Esophagus muscularis mucosa (tissue), 4 donors: ENCODE results near the gene ZBTB7C. TPM values are rescaled to one million over a fixed set of nuclear protein-coding genes. Genes with fewer than 3 reads are reported as not detected.
A peak's percentile ranks its signal among the peaks of the same experiment; 100 is the strongest.

Experiments used
- DNase-seq: peaks from one replicate; pipeline ENCODE4 v3.0.0-alpha.2; 2017; ENCODE audit errors: extremely low spot score
- H3K27ac ChIP-seq, 4 donors: fragments of 200-600 bp; sonication (generic); replicated peaks in 1 of 4; 1 replicate in 3 of 4; 2 replicates in 1 of 4; pipeline ENCODE4 v1.5.1; 2016 to 2019; ENCODE audit warnings: mild to moderate bottlenecking in 1 of 4
- H3K27me3 ChIP-seq, 4 donors: fragments of 200-600 bp; sonication (generic); one replicate each; pipeline versions ENCODE4 v1.5.1 to v1.6.0; 2016 to 2019
- H3K36me3 ChIP-seq, 4 donors: fragments of 200-600 bp; sonication (generic); one replicate each; pipeline ENCODE4 v1.5.1; 2016 to 2019
- H3K4me1 ChIP-seq, 4 donors: fragments of 200-600 bp; sonication (generic); one replicate each; pipeline ENCODE4 v1.5.1; 2016 to 2019
- H3K4me3 ChIP-seq, 4 donors: fragments of 200-600 bp; sonication (generic); 1 replicate in 2 of 4; 2 replicates in 2 of 4; pipeline ENCODE4 v1.5.1; 2016 to 2019; ENCODE audit warnings: mild to moderate bottlenecking in 4 of 4, moderate library complexity in 1 of 4
- H3K9me3 ChIP-seq, 4 donors: fragments of 200-600 bp; sonication (generic); 1 replicate in 3 of 4; 2 replicates in 1 of 4; pipeline ENCODE4 v1.5.1; 2016 to 2019
- EP300 ChIP-seq: sonication (generic); formaldehyde crosslinking; IDR thresholded peaks from one replicate; pipeline ENCODE4 v1.6.1; 2017; ENCODE audit warnings: antibody characterized with exemption
- POLR2A ChIP-seq: fragments of 450-650 bp; IDR thresholded peaks from one replicate; pipeline ENCODE4 v1.6.1; 2017; ENCODE audit warnings: antibody characterized with exemption, moderate library complexity, mild to moderate bottlenecking, low read depth
- POLR2AphosphoS5 ChIP-seq, 2 donors: sonication (generic); formaldehyde crosslinking; IDR thresholded peaks; one replicate each; pipeline ENCODE4 v1.6.1; 2017; ENCODE audit warnings: antibody characterized with exemption in 2 of 2
- WGBS: methylation state at CpG from one replicate; pipeline ENCODE4 v1.1.5; 2018; 5-methylcytosine and 5-hydroxymethylcytosine counted together
- intact Hi-C: fragments of 100-400 bp; cut with DNase I; formaldehyde crosslinking; loops from one replicate; pipeline ENCODE4 v1.15.1; 2023
- total RNA-seq, 4 donors: library from RNA; depleted of rRNA; stranded (reverse); fragments of >200 nt; gene quantifications; one replicate each; pipeline versions ENCODE4 v1.1.0 to v1.2.1, GENCODE V29; 2016
- TF ChIP-seq, protein P1 (sequence below), 3 experiments: fragments of 200-600 bp in 2 of 3; fragments of 450-650 bp in 1 of 3; sonication (generic) in 2 of 3; IDR thresholded peaks; one replicate each; pipeline ENCODE4 v1.5.1; 2017 to 2019; ENCODE audit warnings: antibody characterized with exemption in 3 of 3, mild to moderate bottlenecking in 2 of 3, moderate library complexity in 1 of 3

Gene ZBTB7C
- total RNA-seq, 4 donors from 2014 or later = 6.3 to 13.2 (median 9.1) TPM

DNA sequence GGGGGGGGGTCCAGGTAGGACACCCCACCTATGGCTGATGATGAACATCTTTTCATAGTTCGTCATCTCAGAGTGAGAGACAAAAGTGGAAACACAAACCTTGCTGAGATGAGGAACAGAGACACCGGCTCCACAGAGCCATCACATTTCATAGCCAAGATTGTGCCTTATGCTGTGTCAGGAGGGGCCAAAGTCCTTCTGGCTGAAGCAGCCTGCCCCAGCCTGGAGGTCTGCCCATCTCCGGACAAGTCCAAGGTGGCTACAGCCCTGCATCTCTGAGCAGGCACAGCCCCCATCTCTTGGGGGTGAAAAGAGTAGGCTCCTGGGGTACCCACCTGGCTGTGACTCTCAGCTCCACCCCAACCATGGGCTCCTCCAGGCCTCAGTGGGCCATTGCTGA lies 70.3 kb downstream of the ZBTB7C start:
- DNase-seq = no peak
- 80% methylated on average over 1 of the region's 3 CpGs for WGBS
- TF ChIP-seq, protein P1, sequence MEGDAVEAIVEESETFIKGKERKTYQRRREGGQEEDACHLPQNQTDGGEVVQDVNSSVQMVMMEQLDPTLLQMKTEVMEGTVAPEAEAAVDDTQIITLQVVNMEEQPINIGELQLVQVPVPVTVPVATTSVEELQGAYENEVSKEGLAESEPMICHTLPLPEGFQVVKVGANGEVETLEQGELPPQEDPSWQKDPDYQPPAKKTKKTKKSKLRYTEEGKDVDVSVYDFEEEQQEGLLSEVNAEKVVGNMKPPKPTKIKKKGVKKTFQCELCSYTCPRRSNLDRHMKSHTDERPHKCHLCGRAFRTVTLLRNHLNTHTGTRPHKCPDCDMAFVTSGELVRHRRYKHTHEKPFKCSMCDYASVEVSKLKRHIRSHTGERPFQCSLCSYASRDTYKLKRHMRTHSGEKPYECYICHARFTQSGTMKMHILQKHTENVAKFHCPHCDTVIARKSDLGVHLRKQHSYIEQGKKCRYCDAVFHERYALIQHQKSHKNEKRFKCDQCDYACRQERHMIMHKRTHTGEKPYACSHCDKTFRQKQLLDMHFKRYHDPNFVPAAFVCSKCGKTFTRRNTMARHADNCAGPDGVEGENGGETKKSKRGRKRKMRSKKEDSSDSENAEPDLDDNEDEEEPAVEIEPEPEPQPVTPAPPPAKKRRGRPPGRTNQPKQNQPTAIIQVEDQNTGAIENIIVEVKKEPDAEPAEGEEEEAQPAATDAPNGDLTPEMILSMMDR (IDR thresholded peaks at IDR 0.05) = no peak
- TF ChIP-seq POLR2AphosphoS5 (IDR thresholded peaks at IDR 0.05) = no peak
- no peak for TF ChIP-seq EP300
- TF ChIP-seq POLR2A = no peak
- no peaks in the 10 kb centered on the region for H3K9me3 ChIP-seq
- intact Hi-C loops = loop anchor here (10.0 kb wide), 1 partner anchor 314 kb away; no protein-coding TSS in a partner anchor
- peaks cover 13 to 40% (median 31%) of the 10 kb centered on the region in 4 donors for H3K4me1 ChIP-seq
- no peak overlapping the region for H3K27ac ChIP-seq
- H3K36me3 ChIP-seq = no peaks in the 10 kb centered on the region
- no peaks in the 10 kb centered on the region for H3K27me3 ChIP-seq
- H3K4me3 ChIP-seq = no peak overlapping the region

DNA sequence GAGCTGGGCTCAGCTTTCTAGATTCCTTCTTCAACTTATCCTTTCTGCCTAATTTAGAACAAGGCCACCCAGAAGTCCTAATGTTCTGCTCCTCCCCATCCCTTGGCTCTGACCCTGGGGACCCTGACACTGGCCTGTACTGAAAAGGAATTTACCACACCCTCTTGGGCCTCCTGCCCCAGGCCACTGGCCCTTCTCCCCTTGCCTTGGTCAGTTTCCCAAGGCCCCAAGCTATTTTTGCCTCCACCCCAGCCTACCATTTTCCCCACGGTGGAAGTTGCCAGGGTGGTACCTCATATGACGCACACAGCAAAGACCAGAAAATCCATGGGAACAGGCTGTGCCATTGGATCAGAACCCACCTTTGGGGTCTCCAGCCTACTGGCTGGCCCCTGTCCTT lies 72.1 kb downstream of the ZBTB7C start:
- no peak for DNase-seq
- H3K36me3 ChIP-seq = no peaks in the 10 kb centered on the region
- H3K4me1 ChIP-seq = peaks cover 1 to 21% (median 14%) of the 10 kb centered on the region in 4 donors
- H3K9me3 ChIP-seq = no peaks in the 10 kb centered on the region
- 83% methylated on average over 2 of the region's 2 CpGs for WGBS
- H3K4me3 ChIP-seq = no peak overlapping the region
- TF ChIP-seq POLR2AphosphoS5 (IDR thresholded peaks at IDR 0.05) (no peak), POLR2A (no peak)
- TF ChIP-seq, protein P1 (IDR thresholded peaks at IDR 0.05) = no peak
- intact Hi-C loops = loop anchor here (10.0 kb wide), 1 partner anchor 312 kb away; no protein-coding TSS in a partner anchor
- no peaks in the 10 kb centered on the region for H3K27me3 ChIP-seq
- H3K27ac ChIP-seq = no peak overlapping the region

DNA sequence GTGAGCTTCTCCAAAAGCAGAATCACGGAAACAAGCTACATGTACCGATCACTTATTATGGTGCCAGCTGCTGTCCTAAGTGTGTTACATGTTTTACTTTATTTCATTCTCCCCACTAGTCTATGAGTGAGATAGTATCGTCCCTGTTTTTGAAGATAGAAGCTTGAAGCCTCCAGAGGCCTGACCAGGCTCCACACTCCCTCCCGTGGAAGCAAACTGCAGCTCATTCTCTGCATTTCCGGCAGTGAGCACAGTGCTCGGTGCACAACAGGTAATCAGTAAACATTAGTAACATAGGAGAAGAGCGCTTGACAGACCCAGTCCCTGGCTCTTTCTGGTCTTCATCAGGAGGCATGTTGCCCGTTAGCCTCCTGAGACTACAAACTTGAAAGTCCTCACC lies 72.9 kb downstream of the ZBTB7C start:
- H3K9me3 ChIP-seq = no peaks in the 10 kb centered on the region
- no peak for TF ChIP-seq POLR2AphosphoS5 (IDR thresholded peaks at IDR 0.05)
- TF ChIP-seq, protein P1 (IDR thresholded peaks at IDR 0.05) = peak in 1 of 3 experiments; percentile 31
- peaks cover 0 to 16% (median 8%) of the 10 kb centered on the region in 4 donors for H3K4me1 ChIP-seq
- 86% methylated on average over 8 of the region's 8 CpGs for WGBS
- H3K4me3 ChIP-seq = no peak overlapping the region
- no peaks in the 10 kb centered on the region for H3K36me3 ChIP-seq
- H3K27me3 ChIP-seq = no peaks in the 10 kb centered on the region
- no peak for DNase-seq
- no peak overlapping the region for H3K27ac ChIP-seq
- intact Hi-C loops = loop anchor here (10.0 kb wide), 1 partner anchor 312 kb away; no protein-coding TSS in a partner anchor

DNA sequence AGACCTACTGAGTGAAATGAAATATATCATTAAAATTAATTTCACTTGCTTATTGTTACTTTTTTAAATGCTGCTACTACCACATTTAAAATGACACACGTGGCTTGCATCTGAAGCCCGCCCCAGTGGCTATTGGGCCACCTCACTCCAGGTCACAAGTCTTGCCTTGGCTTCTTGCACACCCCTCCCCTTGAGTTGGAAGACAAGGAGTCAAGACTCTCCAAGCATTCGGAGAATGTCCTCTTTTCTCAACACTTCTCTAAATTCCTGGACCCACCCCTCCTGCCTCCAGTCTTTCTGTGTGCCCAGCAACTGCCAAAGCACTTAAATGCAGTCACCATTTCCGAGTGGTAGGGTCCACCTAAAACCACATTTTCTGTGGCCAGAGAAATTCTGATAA lies 73.4 kb downstream of the ZBTB7C start:
- WGBS = 78% methylated on average over 4 of the region's 4 CpGs
- peaks cover 0 to 15% (median 7%) of the 10 kb centered on the region in 4 donors for H3K4me1 ChIP-seq
- intact Hi-C loops = loop anchor here (10.0 kb wide), 1 partner anchor 311 kb away; no protein-coding TSS in a partner anchor
- no peak overlapping the region for H3K27ac ChIP-seq
- no peak for DNase-seq
- H3K27me3 ChIP-seq = no peaks in the 10 kb centered on the region
- TF ChIP-seq POLR2AphosphoS5 (IDR thresholded peaks at IDR 0.05) = no peak
- TF ChIP-seq, protein P1 (IDR thresholded peaks at IDR 0.05) = no peak
- TF ChIP-seq POLR2A = no peak
- TF ChIP-seq EP300 = no peak
- no peaks in the 10 kb centered on the region for H3K9me3 ChIP-seq
- H3K4me3 ChIP-seq = no peak overlapping the region
- no peaks in the 10 kb centered on the region for H3K36me3 ChIP-seq

DNA sequence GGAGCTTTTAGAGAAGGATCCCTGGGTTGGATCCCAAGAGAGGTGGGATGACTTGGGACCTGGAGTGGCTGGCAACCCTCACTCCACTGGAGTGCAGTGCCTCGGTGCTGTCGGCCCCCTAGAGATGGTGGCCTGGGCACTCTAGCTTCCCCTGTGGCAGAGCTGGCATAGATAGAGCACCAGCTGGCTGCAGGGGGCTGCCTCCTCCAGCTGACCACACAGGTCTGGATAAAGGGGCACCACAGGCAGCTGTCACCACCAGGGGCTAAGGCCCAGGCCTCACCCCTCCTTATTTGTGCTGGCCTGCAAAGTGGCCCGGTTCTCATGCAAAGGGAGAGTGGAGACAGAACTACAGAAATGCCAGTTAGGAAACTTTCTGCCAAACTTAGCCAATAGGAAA lies 74.3 kb downstream of the ZBTB7C start:
- Histone ChIP-seq H3K9me3 (no peaks in the 10 kb centered on the region), H3K4me3 (no peak overlapping the region), H3K27ac (no peak overlapping the region), H3K27me3 (no peaks in the 10 kb centered on the region), H3K4me1 (peaks cover 0 to 14% (median 8%) of the 10 kb centered on the region in 4 donors), H3K36me3 (no peaks in the 10 kb centered on the region)
- TF ChIP-seq POLR2AphosphoS5 (IDR thresholded peaks at IDR 0.05) (no peak), EP300 (no peak), POLR2A (no peak)
- TF ChIP-seq, protein P1 (IDR thresholded peaks at IDR 0.05) = no peak
- no peak for DNase-seq
- 96% methylated on average over 3 of the region's 3 CpGs for WGBS
- intact Hi-C loops = loop anchor here (10.0 kb wide), 1 partner anchor 310 kb away; no protein-coding TSS in a partner anchor
